ENCODE measurements around the gene GNAO1.

Gene GNAO1

DNA sequence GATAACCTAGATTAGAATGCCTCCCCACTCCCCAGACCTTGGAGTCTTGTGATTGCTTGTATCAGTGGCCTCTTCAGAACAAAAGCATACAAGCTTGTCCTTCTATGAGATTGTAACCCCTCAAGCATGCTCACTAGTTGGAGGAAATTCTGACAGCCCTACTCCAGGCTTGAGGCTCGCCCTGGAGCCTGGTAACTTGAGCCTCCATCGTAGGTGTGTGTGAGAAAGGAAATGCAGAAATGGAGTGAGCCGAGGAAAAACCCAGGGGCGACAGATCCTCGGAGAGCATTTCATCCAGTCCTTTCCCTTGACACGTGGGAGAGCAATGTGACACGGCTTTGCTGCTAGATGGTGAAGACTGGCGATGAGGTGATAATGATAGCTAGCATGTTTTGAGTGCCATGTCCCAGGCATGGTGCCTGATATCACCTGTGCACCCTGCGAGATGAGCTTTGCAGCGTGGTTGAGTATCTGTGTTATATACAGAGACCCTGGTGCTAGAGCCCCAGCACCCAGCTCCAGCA is 31.2 kb downstream of the GNAO1 start:
- H3K9me3 ChIP-seq: no peaks in the 10 kb centered on the region
- H3K36me3 ChIP-seq: no peaks in the 10 kb centered on the region
- TF ChIP-seq, protein P1, sequence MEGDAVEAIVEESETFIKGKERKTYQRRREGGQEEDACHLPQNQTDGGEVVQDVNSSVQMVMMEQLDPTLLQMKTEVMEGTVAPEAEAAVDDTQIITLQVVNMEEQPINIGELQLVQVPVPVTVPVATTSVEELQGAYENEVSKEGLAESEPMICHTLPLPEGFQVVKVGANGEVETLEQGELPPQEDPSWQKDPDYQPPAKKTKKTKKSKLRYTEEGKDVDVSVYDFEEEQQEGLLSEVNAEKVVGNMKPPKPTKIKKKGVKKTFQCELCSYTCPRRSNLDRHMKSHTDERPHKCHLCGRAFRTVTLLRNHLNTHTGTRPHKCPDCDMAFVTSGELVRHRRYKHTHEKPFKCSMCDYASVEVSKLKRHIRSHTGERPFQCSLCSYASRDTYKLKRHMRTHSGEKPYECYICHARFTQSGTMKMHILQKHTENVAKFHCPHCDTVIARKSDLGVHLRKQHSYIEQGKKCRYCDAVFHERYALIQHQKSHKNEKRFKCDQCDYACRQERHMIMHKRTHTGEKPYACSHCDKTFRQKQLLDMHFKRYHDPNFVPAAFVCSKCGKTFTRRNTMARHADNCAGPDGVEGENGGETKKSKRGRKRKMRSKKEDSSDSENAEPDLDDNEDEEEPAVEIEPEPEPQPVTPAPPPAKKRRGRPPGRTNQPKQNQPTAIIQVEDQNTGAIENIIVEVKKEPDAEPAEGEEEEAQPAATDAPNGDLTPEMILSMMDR (IDR thresholded peaks at IDR 0.05): no peak
- no peaks in the 10 kb centered on the region for H3K27me3 ChIP-seq
- no peak overlapping the region for H3K4me3 ChIP-seq (ENCODE audit: low read depth in 1 of 2, low read length in 1 of 2)
- H3K27ac ChIP-seq: no peak overlapping the region
- H3K4me1 ChIP-seq (ENCODE audit: control insufficient read depth in 1 of 2, insufficient read depth in 1 of 2, low read depth in 1 of 2, low read length in 1 of 2): no peaks in the 10 kb centered on the region

DNA sequence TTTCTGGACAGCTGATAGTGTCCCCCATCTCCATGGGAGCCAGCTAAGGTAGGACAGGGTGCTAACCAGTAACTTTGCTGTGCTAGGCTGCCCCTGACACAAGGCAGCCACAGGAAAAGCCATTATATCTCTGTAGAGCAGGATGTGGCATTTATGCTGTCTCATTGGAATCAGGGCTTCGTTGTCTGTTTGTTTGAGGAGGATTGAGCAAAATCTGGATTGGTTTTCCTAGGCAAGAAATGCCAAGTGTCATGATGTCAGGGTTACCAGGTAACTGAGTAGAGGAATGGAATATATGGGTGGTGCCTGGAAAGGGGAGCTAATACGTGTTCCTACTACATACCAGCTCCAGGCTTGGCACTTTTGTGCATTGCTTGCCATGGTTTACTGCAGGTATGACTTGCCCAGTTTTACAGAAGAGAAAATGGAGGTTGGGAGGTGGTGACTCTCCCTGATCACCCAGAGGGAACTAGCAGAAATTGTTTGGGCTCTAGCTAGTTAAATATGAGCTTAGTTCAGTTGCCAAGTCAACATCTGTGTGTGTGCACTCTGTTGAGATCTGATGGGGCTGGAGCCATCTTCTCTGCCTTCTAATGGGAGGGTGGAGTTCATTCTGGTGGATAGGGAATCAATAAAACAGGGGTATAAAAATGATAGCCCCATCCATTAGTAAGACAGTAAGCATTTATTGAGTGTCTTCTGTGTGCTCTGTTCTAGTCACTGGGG is 33.9 kb downstream of the GNAO1 start:
- Histone ChIP-seq H3K27me3 (no peaks in the 10 kb centered on the region), H3K36me3 (no peaks in the 10 kb centered on the region), H3K9me3 (no peaks in the 10 kb centered on the region), H3K27ac (no peak overlapping the region), H3K4me3 (ENCODE audit: low read depth in 1 of 2, low read length in 1 of 2) (no peak overlapping the region), H3K4me1 (ENCODE audit: control insufficient read depth in 1 of 2, insufficient read depth in 1 of 2, low read depth in 1 of 2, low read length in 1 of 2) (no peaks in the 10 kb centered on the region)
- TF ChIP-seq, protein P1 (IDR thresholded peaks at IDR 0.05): no peak

DNA sequence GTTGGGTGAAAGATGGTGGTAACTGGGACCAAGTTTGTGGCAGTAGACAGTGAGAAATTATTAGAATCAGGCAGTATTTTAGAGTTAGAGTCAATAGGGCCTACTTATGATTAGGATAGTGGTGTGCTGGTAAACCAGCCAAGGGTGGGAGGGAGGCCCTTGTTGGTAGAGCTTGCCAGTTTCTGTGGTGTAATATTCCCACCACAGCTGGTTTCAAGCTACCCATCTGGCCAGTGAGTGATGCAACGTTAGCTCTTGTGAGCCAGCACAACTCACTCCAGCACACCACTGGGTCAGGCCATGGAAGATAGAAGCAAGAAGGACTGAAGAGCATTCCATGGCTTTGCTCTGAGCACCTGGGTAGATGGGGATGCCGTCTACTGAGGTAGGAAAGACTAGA is 34.9 kb downstream of the GNAO1 start:
- Histone ChIP-seq H3K36me3 (no peaks in the 10 kb centered on the region), H3K27me3 (no peaks in the 10 kb centered on the region), H3K4me1 (ENCODE audit: control insufficient read depth in 1 of 2, insufficient read depth in 1 of 2, low read depth in 1 of 2, low read length in 1 of 2) (no peaks in the 10 kb centered on the region), H3K4me3 (ENCODE audit: low read depth in 1 of 2, low read length in 1 of 2) (no peak overlapping the region), H3K27ac (no peak overlapping the region), H3K9me3 (no peaks in the 10 kb centered on the region)
- TF ChIP-seq, protein P1 (IDR thresholded peaks at IDR 0.05): no peak

DNA sequence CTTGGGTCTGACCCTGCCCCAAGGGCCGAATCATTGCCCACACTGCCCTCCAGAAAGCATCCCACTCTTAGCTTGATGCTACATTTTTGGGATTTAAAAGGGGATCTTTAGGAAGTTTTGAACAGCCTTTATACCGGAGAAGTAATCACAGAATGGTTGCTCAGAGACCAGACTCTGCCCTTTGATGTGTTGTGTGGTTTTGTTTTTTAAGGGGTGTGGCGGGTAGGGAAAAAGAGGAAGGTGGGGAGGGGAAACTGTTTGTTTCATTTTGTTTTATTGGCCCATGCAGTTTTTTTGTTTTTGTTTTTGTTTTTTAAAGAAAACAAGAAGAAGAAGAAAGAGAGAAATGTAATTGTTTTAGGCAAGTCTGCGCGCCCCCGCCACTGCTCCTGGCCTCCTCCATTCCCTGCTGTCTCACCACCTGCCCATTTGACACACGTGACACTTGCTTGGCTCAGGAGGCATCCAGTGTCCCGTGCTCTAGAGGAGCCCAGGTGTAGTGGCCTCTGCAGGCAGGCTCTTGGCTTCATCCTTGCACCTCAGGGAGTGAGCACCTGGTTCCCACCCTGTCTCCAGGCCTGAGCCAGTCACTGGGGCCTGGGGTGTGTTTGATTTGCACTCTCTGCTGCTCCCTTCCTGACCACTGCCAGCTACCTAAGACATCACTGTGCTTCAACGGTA is 35.7 kb downstream of the GNAO1 start:
- no peaks in the 10 kb centered on the region for H3K36me3 ChIP-seq
- no peak overlapping the region for H3K4me3 ChIP-seq (ENCODE audit: low read depth in 1 of 2, low read length in 1 of 2)
- TF ChIP-seq, protein P1 (IDR thresholded peaks at IDR 0.05): no peak
- no peak overlapping the region for H3K27ac ChIP-seq
- H3K9me3 ChIP-seq: no peaks in the 10 kb centered on the region
- H3K4me1 ChIP-seq (ENCODE audit: control insufficient read depth in 1 of 2, insufficient read depth in 1 of 2, low read depth in 1 of 2, low read length in 1 of 2): no peaks in the 10 kb centered on the region
- H3K27me3 ChIP-seq: no peaks in the 10 kb centered on the region

DNA sequence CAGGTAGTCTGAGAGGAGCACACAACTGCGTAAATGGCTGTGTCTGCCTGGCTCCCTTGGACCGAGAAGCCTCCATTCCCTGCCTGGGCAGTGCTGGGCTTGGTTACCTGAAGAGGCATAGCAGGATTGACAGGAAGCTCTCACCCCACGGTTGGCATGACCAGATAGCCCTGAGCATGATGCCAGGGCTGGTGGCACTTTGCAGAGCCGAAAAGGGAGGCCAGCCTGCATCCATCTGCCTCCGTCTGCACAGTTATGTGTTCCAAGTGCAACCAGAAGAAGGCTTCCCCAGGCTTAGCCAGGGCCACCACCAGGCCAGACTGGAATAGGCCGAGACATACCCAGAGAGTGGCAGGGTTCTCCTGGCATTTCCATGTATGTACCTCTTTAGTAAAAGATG is 36.6 kb downstream of the GNAO1 start:
- Histone ChIP-seq H3K9me3 (no peaks in the 10 kb centered on the region), H3K36me3 (no peaks in the 10 kb centered on the region), H3K27ac (no peak overlapping the region), H3K4me1 (ENCODE audit: control insufficient read depth in 1 of 2, insufficient read depth in 1 of 2, low read depth in 1 of 2, low read length in 1 of 2) (no peaks in the 10 kb centered on the region), H3K27me3 (no peaks in the 10 kb centered on the region), H3K4me3 (ENCODE audit: low read depth in 1 of 2, low read length in 1 of 2) (no peak overlapping the region)
- TF ChIP-seq, protein P1 (IDR thresholded peaks at IDR 0.05): no peak

All from neutrophil (primary cell).